ENCODE results near the gene FLRT2. TPM values are rescaled to one million over a fixed set of nuclear protein-coding genes. Genes with fewer than 3 reads are reported as not detected.

Gene FLRT2
- polyA plus RNA-seq, 2 of the 4 experiments (the other 2 are of a cell fraction): 6.8 to 7.5 TPM

DNA sequence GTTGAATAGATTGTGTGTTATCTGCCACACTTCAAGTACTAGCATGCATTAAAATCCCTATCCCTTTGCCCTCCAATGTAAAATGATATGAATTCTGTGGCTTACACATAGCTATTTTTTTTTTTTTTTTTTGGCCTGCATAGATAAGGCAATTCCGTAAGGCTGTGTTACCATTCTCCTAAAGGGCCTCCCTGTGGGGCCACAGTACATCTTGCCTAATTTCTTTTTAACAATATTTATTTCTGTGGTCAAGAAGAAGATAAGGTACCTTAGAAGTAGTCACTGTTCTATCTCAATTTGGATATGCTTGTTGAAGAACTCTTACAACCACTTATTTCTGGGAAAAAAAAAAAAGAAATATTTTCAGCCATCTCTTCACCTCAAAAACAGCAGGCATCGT is 19.8 kb downstream of the FLRT2 start:
- FAIRE-seq (no peak), DNase-seq (ENCODE audit: low read depth in 1 of 2, low spot score in 1 of 2) (no peak), ATAC-seq (no peak)
- no peak overlapping the region for H3K27ac ChIP-seq
- no peaks in the 10 kb centered on the region for H3K4me1 ChIP-seq
- TF ChIP-seq POLR2A (IDR thresholded peaks at IDR 0.05; ENCODE audit: low read length) (no peak), RNF2 (IDR thresholded peaks at IDR 0.05; ENCODE audit: borderline replicate concordance, low read depth) (no peak), JUNB (IDR thresholded peaks at IDR 0.05) (no peak), POLR2AphosphoS2 (conservative IDR thresholded peaks at IDR 0.05; ENCODE audit: low read length) (no peak), ZFP36 (IDR thresholded peaks at IDR 0.05; ENCODE audit: borderline replicate concordance, partially characterized antibody) (no peak), ATOH8 (CRISPR knock-in tag; IDR thresholded peaks at IDR 0.05; ENCODE audit: low read depth) (no peak), MAX (IDR thresholded peaks at IDR 0.05) (no peak), CHD4 (IDR thresholded peaks at IDR 0.05; ENCODE audit: borderline replicate concordance) (no peak), EP300 (IDR thresholded peaks at IDR 0.05) (no peak), HOXB5 (CRISPR knock-in tag; IDR thresholded peaks at IDR 0.05) (no peak), CBX2 (IDR thresholded peaks at IDR 0.05; ENCODE audit: borderline replicate concordance, low read depth) (no peak), GATA3 (IDR thresholded peaks at IDR 0.05; ENCODE audit: borderline replicate concordance) (no peak), MAZ (IDR thresholded peaks at IDR 0.05; ENCODE audit: borderline replicate concordance, low read depth, low read length) (no peak), FOSL2 (IDR thresholded peaks at IDR 0.05) (no peak), FOSL2 (CRISPR knock-in tag; IDR thresholded peaks at IDR 0.05) (no peak), MYC (IDR thresholded peaks at IDR 0.05; ENCODE audit: borderline replicate concordance, low read length) (no peak)
- TF ChIP-seq, protein P1, sequence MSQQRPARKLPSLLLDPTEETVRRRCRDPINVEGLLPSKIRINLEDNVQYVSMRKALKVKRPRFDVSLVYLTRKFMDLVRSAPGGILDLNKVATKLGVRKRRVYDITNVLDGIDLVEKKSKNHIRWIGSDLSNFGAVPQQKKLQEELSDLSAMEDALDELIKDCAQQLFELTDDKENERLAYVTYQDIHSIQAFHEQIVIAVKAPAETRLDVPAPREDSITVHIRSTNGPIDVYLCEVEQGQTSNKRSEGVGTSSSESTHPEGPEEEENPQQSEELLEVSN (IDR thresholded peaks at IDR 0.05; ENCODE audit: borderline replicate concordance, low read depth): no peak
- H3K4me3 ChIP-seq: no peak overlapping the region
- 63% methylated on average over 2 of the region's 2 CpGs for WGBS (ENCODE audit: missing lambda C conversion rate)
- H3K9me3 ChIP-seq: no peaks in the 10 kb centered on the region
- CTCF ChIA-PET: interaction anchor here (0.7 kb wide), 1 partner anchor 1414 kb away, joined by 3 read pairs; no protein-coding TSS in a partner anchor
- H3K4me2 ChIP-seq: no peak overlapping the region
- POLR2A ChIA-PET: no interaction called here

GRCh38 chr14:85554106-85554505 is 24.2 kb downstream of the FLRT2 start:
- Histone ChIP-seq H3K9me3 (no peaks in the 10 kb centered on the region), H3K27ac (no peak overlapping the region), H3K4me1 (no peaks in the 10 kb centered on the region), H3K4me3 (no peak overlapping the region), H3K4me2 (no peak overlapping the region)
- WGBS (ENCODE audit: missing lambda C conversion rate): 30% methylated on average over 3 of the region's 3 CpGs
- POLR2A ChIA-PET: no interaction called here
- TF ChIP-seq TP53 (CRISPR knock-in tag; IDR thresholded peaks at IDR 0.05): no peak
- no peak for TF ChIP-seq CHD2 (IDR thresholded peaks at IDR 0.05; ENCODE audit: low read length, partially characterized antibody)
- no peak for TF ChIP-seq FOXS1 (CRISPR knock-in tag; IDR thresholded peaks at IDR 0.05)
- TF ChIP-seq RAD21 (conservative IDR thresholded peaks at IDR 0.05 in 1 of 2, IDR thresholded peaks at IDR 0.05 in 1 of 2): no peak
- no peak for TF ChIP-seq MAX (IDR thresholded peaks at IDR 0.05)
- TF ChIP-seq ZNF302 (CRISPR knock-in tag; IDR thresholded peaks at IDR 0.05): no peak
- FAIRE-seq (no peak), ATAC-seq (no peak), DNase-seq (ENCODE audit: low read depth in 1 of 2, low spot score in 1 of 2) (no peak)
- CTCF ChIA-PET: no interaction called here

- Histone ChIP-seq H3K4me3 (no peak overlapping the region), H3K4me1 (no peaks in the 10 kb centered on the region), H3K9me3 (no peaks in the 10 kb centered on the region), H3K4me2 (no peak overlapping the region), H3K27ac (no peak overlapping the region)
- DNase-seq (ENCODE audit: low read depth in 1 of 2, low spot score in 1 of 2): no peak
- TF ChIP-seq PHF8 (IDR thresholded peaks at IDR 0.05; ENCODE audit: borderline replicate concordance, low read depth) (no peak), EHMT2 (IDR thresholded peaks at IDR 0.05; ENCODE audit: low read depth) (no peak)
- WGBS (ENCODE audit: missing lambda C conversion rate): 71% methylated on average over 1 of the region's 1 CpG
- POLR2A ChIA-PET: no interaction called here
- ATAC-seq: no peak
- FAIRE-seq: no peak
- CTCF ChIA-PET: no interaction called here
These were observed 26.3 kb downstream of the FLRT2 start for GRCh38 chr14:85556267-85556666.
